Suprapubic skin (tissue), 4 donors: ENCODE measurements around the gene AGT. TPM values are rescaled to one million over a fixed set of nuclear protein-coding genes. Genes with fewer than 3 reads are reported as not detected.

Experiments used
- DNase-seq, 2 donors: peaks; one replicate each; pipeline ENCODE4 v3.0.0-alpha.2; 2019; ENCODE audit warnings: low spot score in 2 of 2
- H3K27ac ChIP-seq: fragments of 200-600 bp; sonication (generic); one replicate; pipeline ENCODE4 v1.5.1; 2019
- H3K27me3 ChIP-seq: fragments of 200-600 bp; sonication (generic); one replicate; pipeline ENCODE4 v1.5.1; 2019
- H3K36me3 ChIP-seq: fragments of 200-600 bp; sonication (generic); one replicate; pipeline ENCODE4 v1.5.1; 2019
- H3K4me1 ChIP-seq: fragments of 200-600 bp; sonication (generic); one replicate; pipeline ENCODE4 v1.5.1; 2019
- H3K4me3 ChIP-seq: fragments of 200-600 bp; sonication (generic); one replicate; pipeline ENCODE4 v1.5.1; 2019; ENCODE audit warnings: mild to moderate bottlenecking
- H3K9me3 ChIP-seq: fragments of 200-600 bp; sonication (generic); one replicate; pipeline ENCODE4 v1.5.1; 2019
- CTCF ChIP-seq, 2 donors: fragments of 200-600 bp in 1 of 2; fragments of 450-650 bp in 1 of 2; sonication (generic) in 1 of 2; IDR thresholded peaks; one replicate each; pipeline ENCODE4 v1.5.1; 2016 to 2019; ENCODE audit warnings: antibody characterized with exemption in 2 of 2, mild to moderate bottlenecking in 1 of 2, moderate library complexity in 1 of 2
- EP300 ChIP-seq: sonication (generic); formaldehyde crosslinking; IDR thresholded peaks from one replicate; pipeline ENCODE4 v1.6.1; 2017; ENCODE audit warnings: antibody characterized with exemption
- POLR2A ChIP-seq, 2 donors: fragments of 450-650 bp; IDR thresholded peaks; one replicate each; pipeline ENCODE4 v1.6.1; 2017; ENCODE audit warnings: antibody characterized with exemption in 2 of 2, mild to moderate bottlenecking in 2 of 2, moderate library complexity in 2 of 2
- POLR2AphosphoS5 ChIP-seq, 3 donors: sonication (generic); formaldehyde crosslinking; IDR thresholded peaks; one replicate each; pipeline ENCODE4 v1.6.1; 2017; ENCODE audit warnings: antibody characterized with exemption in 3 of 3
- WGBS: methylation state at CpG from one replicate; pipeline ENCODE4 v1.1.5; 2018; 5-methylcytosine and 5-hydroxymethylcytosine counted together
- total RNA-seq, 4 donors: library from RNA; depleted of rRNA; stranded (reverse); fragments of >200 nt; gene quantifications; one replicate each; pipeline ENCODE4 v1.1.0, GENCODE V29; 2016

Gene AGT
- total RNA-seq, 4 donors from 2014 or later, result 1.6 to 5.0 TPM; not detected in 2

DNA sequence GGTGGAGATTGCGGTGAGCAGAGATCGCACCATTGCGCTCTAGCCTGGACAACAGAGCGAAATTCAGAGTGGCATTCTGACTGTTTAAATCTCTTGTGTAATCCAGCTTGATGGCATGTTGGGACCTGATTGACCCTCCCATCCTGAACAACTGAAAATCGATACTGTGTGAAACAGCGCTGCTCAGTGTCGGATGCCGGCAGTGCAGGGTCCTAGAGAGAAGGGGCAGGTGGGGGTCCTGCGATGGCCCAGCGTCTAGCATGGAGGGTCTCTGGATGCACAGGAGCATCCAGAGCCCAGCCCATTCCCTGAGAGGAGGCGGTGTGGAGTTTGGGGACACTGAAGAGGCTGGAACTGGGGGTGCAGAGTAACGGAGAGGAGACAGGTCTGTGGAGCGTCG is 15.8 kb downstream of the AGT start:
- 88% methylated on average over 14 of the region's 14 CpGs for WGBS
- TF ChIP-seq POLR2AphosphoS5 (IDR thresholded peaks at IDR 0.05), result no peak
- no peak for TF ChIP-seq EP300
- TF ChIP-seq POLR2A (IDR thresholded peaks at IDR 0.05), result no peak
- TF ChIP-seq CTCF (IDR thresholded peaks at IDR 0.05), result no peak
- no peak for DNase-seq

GRCh38 chr1:230696722-230697437 is 17.0 kb downstream of the AGT start:
- H3K36me3 ChIP-seq, result peaks cover 27% of the 10 kb centered on the region
- H3K4me1 ChIP-seq, result no peaks in the 10 kb centered on the region
- no peaks in the 10 kb centered on the region for H3K27me3 ChIP-seq
- H3K9me3 ChIP-seq, result no peaks in the 10 kb centered on the region
- no peak overlapping the region for H3K27ac ChIP-seq
- no peak for DNase-seq
- no peak overlapping the region for H3K4me3 ChIP-seq
- TF ChIP-seq EP300 (no peak), POLR2A (IDR thresholded peaks at IDR 0.05) (no peak), CTCF (IDR thresholded peaks at IDR 0.05) (no peak), POLR2AphosphoS5 (IDR thresholded peaks at IDR 0.05) (no peak)
- WGBS, result 75% methylated on average over 7 of the region's 7 CpGs

More for the DNA sequence above, 15.8 kb downstream of the AGT start:
- Histone ChIP-seq H3K27ac (no peak overlapping the region), H3K9me3 (no peaks in the 10 kb centered on the region), H3K4me3 (no peak overlapping the region), H3K36me3 (peaks cover 15% of the 10 kb centered on the region), H3K4me1 (no peaks in the 10 kb centered on the region), H3K27me3 (no peaks in the 10 kb centered on the region)

GRCh38 chr1:230696218-230696617 is 17.7 kb downstream of the AGT start:
- no peak for TF ChIP-seq POLR2A (IDR thresholded peaks at IDR 0.05)
- TF ChIP-seq CTCF (IDR thresholded peaks at IDR 0.05), result no peak
- no peak for TF ChIP-seq EP300
- no peak for TF ChIP-seq POLR2AphosphoS5 (IDR thresholded peaks at IDR 0.05)
- no peaks in the 10 kb centered on the region for H3K27me3 ChIP-seq
- H3K4me1 ChIP-seq, result no peaks in the 10 kb centered on the region
- peaks cover 34% of the 10 kb centered on the region for H3K36me3 ChIP-seq
- no peaks in the 10 kb centered on the region for H3K9me3 ChIP-seq
- H3K27ac ChIP-seq, result no peak overlapping the region
- WGBS, result 88% methylated on average over 8 of the region's 8 CpGs
- no peak for DNase-seq
- H3K4me3 ChIP-seq, result no peak overlapping the region

DNA sequence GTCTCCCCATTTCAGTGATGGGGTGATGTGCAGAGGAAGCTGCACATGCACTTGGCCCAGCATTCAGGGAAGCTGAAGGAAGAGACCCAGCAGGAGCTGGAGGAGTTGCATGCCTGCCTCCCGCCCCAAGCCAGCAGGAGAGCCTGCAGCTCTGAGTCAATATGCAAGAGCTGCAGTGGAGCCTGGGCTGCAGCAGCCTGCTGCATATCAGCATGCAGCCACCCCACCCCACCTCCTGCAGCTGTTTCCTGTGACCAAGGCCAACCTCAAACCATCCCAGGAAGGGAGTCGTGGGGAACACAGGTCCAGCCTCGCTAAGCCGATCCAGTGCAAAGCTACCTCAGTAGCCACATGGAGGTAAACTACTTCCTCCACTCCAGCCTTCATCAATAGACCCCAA is 18.9 kb downstream of the AGT start:
- Histone ChIP-seq H3K4me1 (no peaks in the 10 kb centered on the region), H3K36me3 (peaks cover 46% of the 10 kb centered on the region), H3K27ac (no peak overlapping the region), H3K27me3 (no peaks in the 10 kb centered on the region), H3K9me3 (no peaks in the 10 kb centered on the region), H3K4me3 (no peak overlapping the region)
- TF ChIP-seq CTCF (IDR thresholded peaks at IDR 0.05) (no peak), POLR2A (IDR thresholded peaks at IDR 0.05) (no peak), EP300 (no peak), POLR2AphosphoS5 (IDR thresholded peaks at IDR 0.05) (no peak)
- DNase-seq, result no peak
- 48% methylated on average over 4 of the region's 4 CpGs for WGBS

GRCh38 chr1:230694464-230694863 is 19.5 kb downstream of the AGT start:
- DNase-seq, result no peak
- TF ChIP-seq POLR2AphosphoS5 (IDR thresholded peaks at IDR 0.05) (no peak), POLR2A (IDR thresholded peaks at IDR 0.05) (no peak), CTCF (IDR thresholded peaks at IDR 0.05) (no peak), EP300 (no peak)
- no peak overlapping the region for H3K4me3 ChIP-seq
- no peak overlapping the region for H3K27ac ChIP-seq
- no peaks in the 10 kb centered on the region for H3K9me3 ChIP-seq
- H3K4me1 ChIP-seq, result no peaks in the 10 kb centered on the region
- 89% methylated on average over 4 of the region's 4 CpGs for WGBS
- no peaks in the 10 kb centered on the region for H3K27me3 ChIP-seq
- peaks cover 52% of the 10 kb centered on the region for H3K36me3 ChIP-seq
